HG03342 (cell line): ENCODE data around the gene HPS6.
"Not testable (repeated sequence)": the region's sequence is repeated elsewhere in the genome, so short reads cannot be mapped to it uniquely, and the experiment has no call there.

ENCODE experiments used
- ATAC-seq: cut with Tn5 transposase; IDR thresholded peaks from one replicate; pipeline ENCODE4 v1.9.1; 2021; ENCODE audit warnings: mild to moderate bottlenecking, moderate library complexity; ENCODE audit not compliant: unreplicated experiment

The HPS6 gene

DNA sequence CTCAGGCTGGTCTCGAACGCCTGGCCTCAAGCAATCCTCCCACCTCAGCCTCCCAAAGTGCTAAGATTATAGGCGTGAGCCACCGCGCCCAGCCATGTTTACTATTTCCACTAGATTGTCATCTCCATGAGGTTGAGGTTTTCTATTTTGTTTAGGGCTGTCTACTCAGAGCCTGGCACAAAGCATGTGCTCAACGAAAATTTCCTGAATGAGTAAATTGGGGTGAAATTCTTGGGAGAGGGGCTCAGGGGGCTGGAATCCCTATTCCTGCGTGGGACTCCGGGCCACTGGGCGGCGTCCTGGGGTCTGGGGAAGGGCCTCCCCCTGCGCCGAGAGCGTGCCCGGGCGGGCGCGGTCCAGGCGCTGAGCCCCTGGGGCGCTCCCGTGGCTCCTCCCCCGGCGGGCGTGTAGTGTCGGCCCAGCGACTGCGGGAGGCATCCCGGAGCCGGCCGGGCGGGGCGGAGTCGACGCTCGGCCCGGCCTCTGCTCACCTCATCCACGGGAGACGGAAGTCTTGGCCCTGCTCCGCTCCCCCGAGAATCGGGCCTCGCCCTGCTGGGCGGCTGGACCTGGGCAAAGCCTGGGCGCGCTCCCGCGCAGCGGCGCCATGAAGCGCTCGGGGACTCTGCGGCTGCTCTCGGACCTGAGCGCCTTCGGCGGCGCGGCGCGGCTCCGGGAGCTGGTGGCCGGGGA is at the start of gene HPS6:
Gene HPS6 (plus strand): TSS at position 482 of the 693 bp plus-strand sequence. CDS start 126 bp downstream, at position 608.
- peak; percentile 90 for ATAC-seq

DNA sequence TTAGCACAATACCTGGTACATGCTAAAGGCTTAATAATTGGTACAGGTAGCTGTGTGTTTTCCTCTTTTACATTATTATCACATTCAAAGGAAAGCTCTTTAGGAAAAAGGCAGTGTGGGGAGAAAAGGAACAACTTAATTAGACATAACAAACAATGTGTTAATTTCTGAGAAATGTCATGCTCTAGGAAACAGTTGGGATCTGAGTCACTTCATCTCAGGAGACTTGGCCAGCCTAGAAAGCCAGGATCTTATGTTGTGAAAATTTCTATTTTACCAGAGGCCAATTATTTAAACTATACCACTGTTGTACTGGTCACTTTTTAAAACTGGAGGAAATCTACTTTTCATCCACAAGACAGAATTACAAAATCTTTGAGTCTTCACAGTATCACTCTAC is 48.7 kb upstream of the HPS6 start:
- no peak for ATAC-seq

DNA sequence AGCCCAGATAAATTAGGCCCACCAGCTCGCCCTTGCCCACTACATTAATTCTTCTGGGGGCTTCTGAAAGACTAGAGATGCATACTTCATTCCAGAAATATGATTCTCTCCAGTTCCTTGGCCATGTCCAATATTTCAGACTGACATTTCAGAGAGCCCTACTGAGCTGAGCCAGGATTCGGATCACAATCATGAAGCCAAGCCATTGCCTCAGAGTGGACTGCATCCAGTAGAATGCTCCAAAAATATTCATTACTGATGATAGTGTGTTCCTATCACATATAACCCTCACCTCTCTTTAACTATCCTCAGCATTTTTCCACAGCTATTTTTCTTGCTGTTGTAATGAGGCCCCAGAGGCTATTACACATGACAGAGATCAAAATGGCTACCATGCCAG is 47.9 kb upstream of the HPS6 start:
- ATAC-seq, result no peak

DNA sequence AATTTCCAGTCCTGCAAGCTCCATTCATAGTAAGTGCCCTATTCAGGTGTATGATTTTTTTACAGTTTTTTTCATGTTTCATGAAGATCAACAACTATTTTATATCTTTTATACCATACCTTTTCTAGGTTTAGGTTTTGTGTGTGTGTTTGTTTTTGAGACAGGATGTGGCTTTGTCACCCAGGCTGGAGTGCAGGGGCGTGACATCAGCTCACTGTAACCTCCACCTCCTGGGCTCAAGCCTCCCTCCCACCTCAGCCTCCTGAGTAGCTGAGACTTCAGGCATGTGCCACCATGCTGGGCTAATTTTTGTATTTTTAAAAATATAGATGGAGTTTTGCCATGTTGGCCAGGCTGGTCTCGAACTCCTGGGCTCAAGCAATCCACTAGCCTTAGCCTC is 44.2 kb upstream of the HPS6 start:
- no peak for ATAC-seq

DNA sequence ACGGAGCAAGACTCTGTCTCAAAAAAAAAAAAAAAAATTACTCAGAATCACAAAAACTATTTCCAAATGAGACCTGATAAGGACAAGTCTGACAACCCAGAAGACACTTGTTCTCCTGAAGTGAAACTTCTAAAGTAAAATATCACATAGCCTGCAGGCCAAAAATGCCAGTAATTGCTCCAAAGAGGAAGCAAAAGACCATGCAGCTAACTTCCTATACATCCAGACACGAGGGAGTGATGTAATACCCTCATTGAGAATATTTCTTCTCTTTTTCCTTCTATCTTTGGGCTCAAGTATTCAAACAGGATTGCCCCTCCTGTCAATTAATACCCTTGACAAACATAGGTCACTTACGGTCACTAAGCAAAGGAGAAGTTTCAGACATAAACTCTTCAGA is 40.4 kb upstream of the HPS6 start:
- no peak for ATAC-seq

DNA sequence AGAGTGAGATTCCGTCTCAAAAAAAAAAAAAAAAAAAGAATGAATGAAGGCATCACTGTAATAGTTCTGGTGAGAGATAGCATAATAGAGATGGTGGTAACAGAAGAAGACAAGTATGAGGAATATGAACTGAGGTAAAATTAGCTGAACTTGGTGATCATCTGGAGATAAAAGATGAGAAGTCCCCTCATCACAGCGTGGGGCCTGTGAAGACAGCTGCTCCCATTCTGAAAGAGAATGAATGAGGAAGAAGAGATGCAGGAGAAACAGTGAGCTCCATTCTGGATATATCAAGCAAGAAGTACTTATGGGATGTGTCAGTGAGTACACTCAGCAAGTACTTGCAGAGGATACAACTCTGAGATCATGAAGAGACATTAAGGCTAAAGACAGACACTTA is 37.9 kb upstream of the HPS6 start:
- ATAC-seq, result no peak

DNA sequence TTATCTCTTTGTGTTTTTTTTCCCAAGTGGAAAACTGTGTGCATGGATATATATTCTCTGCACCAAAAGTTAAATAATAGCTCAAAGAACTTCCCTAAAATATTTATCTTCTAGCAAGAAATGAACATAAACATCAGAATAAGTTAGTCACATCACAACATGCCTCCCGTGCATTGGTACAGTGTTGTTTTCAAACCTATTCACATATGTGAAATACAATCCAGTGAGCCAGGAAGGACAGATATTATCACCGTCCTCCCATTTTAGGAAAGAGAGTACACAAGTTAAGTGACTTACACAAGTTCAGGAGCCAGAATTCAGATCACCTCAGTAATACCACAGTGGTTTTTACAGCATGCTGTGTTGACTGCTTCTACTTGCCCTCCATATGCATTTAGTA is 31.4 kb upstream of the HPS6 start:
- no peak for ATAC-seq

DNA sequence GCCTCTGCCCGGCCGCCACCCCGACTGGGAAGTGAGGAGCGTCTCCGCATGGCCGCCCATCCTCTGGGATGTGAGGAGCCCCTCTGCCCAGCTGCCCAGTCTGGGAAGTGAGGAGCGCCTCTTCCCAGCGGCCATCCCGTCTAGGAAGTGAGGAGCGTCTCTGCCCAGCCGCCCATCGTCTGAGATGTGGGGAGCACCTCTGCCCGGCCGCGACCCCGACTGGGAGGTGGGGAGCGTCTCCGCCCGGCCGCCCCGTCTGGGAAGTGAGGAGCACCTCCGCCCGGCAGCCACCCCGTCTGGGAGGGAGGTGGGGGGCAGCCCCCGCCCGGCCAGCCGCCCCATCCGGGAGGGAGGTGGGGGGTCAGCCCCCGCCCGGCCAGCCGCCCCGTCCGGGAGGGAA is 29.3 kb upstream of the HPS6 start:
- ATAC-seq, result not testable (repeated sequence)

DNA sequence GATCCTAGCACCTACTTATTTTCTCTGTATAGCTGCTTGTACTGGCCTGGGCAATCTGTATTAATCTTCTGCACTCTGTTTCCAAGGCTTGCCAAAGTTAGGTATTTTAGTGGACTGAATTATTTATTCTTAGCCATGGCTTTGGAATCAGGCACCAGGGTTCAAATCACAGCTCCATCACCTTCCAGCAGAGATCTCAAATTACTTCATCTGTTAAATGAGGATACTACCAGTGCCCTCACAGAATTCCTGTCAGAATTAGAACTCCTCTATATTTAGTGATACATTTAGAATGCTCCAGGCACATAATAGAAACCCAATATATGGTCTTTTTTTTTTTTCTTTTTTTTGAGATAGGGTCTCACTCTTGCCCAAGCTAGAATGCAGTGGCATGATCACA is 26.7 kb upstream of the HPS6 start:
- no peak for ATAC-seq

DNA sequence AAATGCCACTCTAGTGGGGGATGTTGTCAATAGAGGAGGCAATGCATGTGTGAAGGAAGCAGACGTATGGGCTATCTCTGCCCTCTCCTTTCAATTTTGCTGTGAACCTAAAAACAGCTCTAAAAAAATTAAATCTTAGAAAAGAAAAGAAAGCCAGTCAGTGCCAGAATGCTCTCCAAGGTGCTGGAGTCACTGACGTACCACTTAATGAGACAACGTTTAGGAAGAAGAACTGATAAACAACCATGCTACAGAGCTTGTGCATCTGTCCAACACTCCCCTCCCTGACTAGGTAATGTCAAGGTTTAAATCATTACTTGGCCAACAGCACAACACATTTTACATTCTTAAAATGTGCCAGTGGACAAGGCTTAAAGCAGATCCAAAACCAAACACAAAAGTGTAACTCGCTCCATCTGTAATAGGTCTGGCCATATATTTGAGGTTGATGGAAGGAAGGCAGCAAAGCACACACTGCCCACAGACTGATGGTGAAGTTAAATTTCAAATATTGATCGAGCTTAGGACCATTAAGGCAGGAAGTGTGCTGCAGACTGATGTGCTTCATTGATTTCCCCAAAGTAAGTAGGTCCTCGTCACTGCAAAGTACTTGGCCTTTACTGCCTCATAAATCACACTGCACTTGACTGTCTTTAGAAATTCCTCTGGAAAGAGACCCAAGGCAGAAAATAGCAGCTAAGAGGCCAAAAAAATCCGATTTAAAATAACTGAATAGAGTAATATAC is 24.7 kb upstream of the HPS6 start:
- no peak for ATAC-seq

DNA sequence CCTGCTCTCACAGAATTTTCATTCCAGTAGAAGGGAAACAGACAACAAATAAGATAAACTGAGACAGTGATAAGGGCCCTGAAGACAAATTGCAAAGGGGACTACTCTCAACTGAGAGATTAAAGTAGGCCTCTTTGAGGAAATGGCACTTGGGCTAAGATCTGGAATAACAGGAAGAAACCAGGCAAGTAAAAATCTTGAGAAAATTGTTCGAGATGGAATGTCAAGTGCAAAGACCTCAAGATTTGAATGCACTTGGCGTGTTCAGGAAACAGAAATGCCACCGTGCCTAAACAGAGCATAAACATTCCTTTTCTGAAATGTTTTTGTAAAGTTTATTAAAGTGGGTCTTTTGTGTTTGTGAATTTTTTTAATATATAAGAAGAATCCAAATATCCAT is 19.9 kb upstream of the HPS6 start:
- ATAC-seq, result no peak

DNA sequence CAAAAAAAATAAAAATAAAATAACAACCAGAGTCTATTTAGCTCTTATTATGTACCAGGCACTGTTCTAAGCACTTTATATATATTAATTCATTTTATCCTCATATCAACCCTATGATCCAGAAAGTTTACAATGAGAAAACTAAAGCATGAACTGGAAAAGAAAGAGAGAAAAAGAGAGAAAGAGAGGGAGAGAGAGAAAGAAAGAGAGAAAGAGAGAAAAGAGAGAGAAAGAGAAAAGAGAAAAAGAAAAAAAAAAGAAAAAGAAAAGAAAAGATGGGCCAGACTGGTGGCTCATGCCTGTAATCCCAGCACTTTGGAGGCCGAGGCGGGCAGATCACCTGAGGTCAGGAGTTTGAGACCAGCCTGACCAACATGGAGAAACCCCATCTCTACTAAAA is 19.1 kb upstream of the HPS6 start:
- ATAC-seq, result no peak

DNA sequence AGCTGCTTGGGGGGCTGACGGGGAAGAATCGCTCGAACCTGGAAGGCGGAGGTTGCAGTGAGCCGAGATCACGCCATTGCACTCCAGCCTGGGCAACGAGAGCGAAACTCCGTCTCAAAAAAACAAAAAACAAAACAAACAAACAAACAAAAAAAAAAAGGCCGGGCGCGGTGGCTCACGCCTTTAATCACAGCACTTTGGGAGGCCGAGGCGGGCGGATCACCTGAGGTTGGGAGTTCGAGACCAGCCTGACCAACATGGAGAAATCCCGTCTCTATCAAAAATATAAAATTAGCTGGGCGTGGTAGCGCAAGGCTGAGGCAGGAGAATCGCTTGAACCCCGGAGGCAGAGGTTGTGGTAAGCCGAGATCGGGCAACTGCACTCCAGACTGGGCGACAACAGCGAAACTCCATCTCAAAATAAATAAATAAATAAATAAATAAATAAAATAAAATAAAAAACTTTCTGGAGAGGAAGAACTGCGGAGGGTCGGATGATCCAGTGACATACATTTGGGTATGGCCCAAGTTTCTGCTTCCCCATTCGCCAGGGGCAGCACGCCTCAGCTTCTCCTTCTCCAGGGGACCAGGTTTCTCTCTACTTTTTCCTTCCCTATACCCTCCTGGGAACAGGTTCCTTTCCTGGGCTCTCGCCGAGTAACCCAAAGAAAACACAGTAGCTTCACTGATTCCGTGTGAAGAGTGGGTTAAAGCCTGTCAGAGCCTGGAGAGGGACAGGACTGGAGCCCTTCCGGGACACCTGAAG is 10.1 kb upstream of the HPS6 start:
- ATAC-seq, result not testable (repeated sequence)

DNA sequence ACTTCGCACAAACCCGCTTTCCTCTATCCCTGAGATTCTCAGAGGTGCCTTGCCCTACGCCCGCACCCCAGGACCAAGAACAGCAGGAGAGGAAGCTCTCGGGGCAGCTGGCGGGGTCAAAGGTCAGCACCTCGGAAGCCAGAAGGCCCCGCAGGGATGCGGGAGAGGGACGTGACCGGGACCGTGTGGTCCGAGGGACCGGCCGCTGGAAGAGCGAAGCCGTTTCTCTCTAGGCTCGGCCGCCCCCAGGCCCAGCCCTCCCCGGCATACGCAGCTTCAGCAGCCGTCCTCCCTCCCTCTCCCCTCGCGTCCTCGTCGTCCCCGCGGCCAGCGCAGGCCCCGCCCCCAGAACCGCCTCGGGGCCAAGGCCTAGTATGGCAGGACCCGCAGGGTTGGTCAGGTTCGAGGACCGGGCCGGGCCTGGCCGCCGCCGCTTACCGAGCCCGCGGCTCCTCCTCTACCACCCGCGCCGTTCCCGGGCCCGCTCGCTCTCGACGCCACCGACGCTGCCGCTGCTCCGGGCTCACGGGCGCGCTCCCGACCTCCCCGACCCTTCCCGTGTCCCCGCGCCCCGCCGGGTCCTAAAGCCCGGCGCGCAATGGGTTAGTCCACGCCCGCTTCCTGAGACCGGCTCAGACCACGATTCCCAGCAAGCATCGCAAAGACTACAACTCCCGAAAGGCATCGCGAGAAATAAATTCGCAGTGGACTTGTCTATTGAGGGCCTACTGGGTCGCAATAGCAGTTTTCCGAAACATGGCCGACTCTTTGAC is 9.3 kb upstream of the HPS6 start, which contains the start of gene ARMH3:
Gene ARMH3 (minus strand): TSS at position 527 of the 773 bp plus-strand sequence. CDS start 16,059 bp downstream, outside the sequence.
- ATAC-seq, result peak; percentile 92

DNA sequence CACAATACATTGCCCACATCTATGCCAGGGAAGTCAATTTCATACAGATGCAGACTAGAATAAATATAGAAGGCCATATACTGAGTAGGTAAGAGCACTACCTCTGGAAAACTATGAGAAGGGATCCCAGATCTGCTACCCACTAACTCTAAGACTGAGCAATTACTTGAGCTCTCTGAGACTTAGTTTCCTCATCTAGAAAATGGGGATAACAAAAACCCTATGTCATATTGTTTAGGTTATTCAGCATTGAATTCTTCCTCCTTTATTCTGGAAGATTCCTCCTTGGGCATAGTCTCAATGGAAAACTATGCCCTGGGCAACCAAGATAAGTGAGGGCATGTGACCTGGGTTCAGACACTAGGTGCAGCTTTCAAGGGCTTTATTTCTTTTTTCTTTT is 5.2 kb upstream of the HPS6 start:
- ATAC-seq, result no peak

DNA sequence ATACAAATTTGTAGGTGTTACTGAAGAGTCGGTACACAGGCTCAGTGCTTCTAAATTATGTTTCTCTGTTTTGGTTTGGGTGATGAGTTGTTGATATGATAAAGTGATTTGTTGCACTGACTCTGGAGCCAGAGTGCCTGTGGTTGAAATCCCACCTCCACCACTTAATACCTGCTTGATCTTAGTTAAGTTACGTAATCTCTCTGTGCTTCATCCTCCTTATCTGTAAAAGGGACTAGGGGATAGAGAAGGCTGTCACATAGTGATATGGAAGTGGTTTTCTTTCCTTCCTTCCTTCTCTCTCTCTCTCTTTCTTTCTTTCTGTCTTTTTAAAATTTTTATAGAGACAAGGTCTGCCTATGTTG is 664 bp upstream of the HPS6 start:
- ATAC-seq, result no peak

DNA sequence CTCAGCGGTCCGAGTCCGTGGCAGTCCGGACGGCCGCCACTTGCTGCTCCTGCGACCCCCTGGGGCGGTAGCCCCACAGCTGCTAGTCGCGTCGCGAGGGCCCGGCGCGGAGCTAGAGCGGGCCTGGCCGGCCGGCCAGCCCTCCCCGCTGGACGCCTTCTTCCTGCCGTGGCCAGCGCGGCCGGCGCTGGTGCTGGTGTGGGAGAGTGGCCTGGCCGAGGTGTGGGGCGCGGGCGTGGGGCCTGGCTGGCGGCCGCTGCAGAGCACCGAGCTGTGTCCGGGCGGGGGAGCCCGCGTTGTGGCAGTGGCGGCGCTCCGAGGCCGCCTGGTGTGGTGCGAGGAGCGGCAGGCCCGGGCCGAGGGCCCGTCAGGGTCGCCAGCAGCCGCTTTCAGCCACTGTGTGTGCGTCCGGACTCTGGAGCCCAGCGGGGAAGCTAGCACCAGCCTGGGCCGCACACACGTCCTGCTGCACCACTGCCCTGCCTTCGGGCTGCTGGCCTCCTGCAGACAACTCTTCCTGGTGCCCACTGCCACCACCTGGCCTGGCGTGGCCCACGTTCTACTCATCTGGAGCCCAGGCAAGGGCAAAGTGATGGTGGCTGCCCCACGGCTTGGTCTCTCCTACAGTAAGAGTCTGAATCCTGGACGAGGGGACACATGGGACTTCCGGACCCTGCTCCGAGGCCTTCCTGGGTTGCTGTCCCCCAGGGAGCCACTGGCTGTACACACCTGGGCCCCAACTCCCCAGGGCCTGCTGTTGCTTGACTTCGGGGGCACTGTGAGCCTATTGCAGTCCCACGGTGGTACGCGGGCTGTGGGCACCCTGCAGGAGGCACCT is 631 bp downstream of the HPS6 start:
- ATAC-seq, result peak; percentile 18

DNA sequence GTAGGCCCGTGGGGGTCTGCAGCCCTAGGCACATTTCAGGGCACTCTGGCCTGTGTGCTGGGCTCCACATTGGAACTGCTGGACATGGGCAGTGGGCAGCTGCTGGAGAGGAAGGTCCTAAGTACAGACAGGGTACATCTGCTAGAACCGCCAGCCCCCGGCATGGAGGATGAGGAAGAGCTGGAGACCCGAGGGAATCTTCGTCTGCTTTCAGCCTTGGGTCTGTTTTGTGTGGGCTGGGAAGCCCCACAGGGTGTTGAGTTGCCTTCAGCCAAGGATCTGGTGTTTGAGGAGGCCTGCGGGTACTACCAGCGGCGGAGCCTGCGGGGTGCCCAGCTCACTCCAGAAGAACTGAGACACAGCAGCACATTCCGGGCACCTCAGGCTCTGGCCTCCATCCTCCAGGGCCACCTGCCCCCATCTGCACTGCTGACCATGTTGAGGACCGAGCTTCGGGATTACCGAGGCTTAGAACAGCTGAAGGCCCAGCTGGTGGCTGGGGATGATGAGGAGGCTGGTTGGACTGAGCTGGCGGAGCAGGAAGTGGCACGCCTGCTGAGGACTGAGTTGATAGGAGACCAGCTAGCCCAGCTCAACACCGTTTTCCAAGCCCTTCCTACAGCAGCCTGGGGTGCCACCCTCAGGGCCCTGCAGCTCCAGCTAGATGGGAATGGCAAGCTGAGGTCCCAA is 1.4 kb downstream of the HPS6 start:
- ATAC-seq, result no peak

DNA sequence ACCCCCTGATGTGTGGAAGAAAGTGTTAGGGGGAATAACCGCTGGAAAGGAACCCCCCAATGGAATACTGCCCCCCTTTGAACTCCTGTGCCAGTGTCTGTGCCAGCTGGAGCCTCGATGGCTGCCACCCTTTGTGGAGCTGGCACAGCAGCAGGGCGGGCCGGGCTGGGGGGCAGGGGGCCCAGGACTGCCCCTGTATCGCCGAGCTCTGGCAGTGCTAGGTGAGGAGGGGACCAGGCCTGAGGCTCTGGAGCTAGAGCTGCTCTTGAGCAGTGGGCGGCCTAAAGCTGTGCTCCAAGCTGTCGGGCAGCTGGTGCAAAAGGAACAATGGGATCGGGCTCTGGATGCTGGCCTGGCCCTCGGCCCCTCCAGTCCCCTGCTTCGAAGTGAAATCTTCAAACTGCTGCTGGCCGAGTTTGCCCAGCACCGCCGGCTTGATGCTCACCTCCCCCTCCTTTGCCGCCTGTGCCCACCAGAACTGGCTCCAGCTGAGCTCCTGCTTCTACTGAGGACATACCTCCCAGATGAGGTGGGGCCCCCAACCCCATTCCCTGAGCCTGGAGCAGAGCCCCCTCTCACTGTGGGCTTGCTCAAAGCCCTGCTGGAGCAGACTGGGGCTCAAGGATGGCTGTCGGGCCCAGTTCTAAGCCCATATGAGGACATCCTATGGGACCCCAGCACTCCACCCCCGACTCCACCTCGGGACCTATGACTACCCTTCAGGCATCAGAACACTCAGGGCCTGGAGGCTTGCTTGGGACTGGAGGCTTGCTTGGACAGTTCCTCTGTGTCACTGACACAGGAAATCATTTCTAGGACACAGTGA is 2.2 kb downstream of the HPS6 start:
- ATAC-seq, result no peak
